DMS 273 (cell line): ENCODE measurements around the gene SLC16A4.
"Not testable (repeated sequence)": the region's sequence is repeated elsewhere in the genome, so short reads cannot be mapped to it uniquely, and the experiment has no call there.

Experiments used
- DNase-seq: peaks from one replicate; lab custom pipeline; 2025; ENCODE audit not compliant: unreplicated experiment; lab: John Stamatoyannopoulos, UW

Gene SLC16A4

DNA sequence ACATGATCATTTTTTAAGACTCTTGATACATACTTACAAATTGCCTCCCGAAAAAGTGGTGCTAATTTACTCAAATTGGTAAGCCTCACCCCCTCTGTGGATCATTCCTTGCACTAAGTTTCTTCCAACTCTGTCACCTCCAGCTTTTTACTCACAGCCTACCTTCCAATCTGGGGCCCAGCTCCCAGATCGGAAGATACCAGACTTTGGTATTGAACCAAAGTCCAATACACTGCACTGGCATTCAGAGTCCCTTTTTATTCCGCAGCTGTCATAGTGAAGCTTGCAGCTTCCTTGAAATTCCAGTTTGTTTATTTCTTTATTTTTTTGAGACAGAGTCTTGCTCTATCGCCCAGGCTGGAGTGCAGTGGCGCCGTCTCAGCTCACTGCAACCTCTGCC, 18.5 kb upstream of the SLC16A4 start:
- no peak for DNase-seq

- DNase-seq = no peak
Measured at GRCh38 chr1:110408488-110408887, 17.7 kb upstream of the SLC16A4 start.

DNA sequence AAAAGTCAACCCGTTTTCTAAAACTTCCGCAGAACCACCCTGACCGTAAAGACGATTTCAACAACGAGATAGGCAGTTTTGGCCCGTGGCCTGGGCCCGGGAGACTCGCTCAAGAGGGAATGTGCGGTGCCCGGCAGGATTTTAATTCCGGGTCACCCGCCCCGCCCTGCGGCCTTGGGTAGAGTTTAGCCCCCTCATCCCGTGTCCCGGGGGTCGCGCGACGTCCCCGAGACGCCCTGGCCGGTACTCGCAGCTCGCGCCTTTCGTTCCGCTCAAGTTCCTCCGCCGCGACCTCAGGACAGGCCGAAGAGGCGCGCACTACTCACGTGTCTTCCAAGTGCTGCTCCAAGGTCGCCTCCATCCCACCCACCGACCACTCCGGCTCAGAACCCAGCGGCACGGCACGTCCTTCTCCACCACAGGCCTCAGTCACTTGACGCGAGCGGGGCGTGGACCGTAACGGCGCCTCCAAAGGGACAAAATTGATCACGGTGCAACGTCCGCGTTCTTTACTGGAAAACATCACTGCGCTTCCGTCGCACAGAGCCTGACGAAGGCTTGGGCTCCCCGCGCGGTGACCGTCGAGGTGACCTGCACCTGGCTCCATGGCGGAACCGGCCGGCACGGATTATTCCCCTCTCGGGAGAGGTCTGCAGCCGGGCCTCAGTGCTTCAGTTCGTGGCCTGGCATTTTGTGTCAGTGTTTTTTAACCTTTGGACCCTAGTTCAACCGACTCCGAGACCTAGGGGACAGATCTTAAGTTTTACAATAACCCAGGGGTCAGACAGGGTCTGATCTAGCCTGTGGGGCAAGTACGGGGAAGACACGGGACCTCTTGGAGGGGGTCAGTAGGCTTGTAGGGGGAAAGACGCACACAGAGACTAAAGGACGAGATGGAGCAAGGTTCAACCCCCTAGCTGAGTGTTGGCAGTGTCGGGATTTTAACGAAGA, 16.7 kb upstream of the SLC16A4 start, which contains the start of gene LAMTOR5:
LAMTOR5 (minus strand) TSS at position 435 of the 951 bp plus-strand sequence; CDS start at position 361, 74 bp downstream.
- DNase-seq = peak; percentile 93

DNA sequence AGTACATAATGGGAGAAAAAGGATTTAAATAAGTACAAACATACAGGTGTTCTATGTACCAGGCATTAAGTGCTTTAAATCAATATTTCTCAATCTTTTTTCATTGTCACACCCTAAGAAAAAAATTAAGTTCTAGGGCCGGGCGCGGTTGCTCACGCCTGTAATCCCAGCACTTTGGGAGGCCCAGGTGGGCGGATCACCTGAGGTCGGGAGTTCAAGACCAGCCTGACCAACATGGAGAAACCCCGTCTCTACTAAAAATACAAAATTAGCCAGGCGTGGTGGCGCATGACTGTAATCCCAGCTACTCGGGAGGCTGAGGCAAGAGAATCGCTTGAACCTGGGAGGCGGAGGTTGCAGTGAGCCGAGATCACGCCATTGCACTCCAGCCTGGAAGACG, 15.6 kb upstream of the SLC16A4 start:
- DNase-seq = not testable (repeated sequence)

DNA sequence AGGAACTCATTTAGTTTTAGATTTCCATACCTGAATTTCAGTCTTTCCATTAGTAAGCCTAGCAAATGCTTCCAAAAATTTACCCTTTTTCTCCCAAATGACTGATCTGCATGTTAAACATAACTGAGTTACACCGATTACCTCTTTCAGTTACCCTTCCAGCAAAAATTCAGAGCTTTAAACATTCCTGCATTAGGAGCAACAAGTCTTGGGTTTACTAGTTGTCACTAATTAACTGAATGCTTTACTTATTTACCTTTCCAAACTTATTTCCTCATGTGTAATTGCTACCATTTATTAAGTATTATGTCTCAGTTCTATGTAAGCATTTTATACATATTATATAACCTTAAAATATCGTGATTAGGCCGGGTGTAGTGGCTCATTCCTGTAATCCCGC, 13.6 kb upstream of the SLC16A4 start:
- DNase-seq = no peak

GRCh38 chr1:110403805-110404204, 13.0 kb upstream of the SLC16A4 start:
- no peak for DNase-seq

GRCh38 chr1:110396259-110396958, 5.6 kb upstream of the SLC16A4 start:
- not testable (repeated sequence) for DNase-seq

DNA sequence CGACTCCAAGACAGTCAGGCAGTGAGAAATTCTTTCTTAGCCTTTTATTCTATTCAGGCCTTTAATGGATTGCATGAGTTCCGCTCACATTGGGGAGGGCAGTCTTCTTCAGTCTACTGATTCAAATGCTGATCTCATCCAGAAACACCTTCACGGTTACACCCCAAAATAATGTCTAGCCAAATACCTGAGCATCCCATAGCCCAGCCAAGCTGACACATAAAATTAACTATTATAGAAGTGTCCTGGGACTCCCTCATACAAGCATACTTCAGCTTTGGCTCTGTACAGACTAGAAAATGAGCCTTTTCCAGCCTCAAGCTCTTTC, 3.6 kb upstream of the SLC16A4 start:
- no peak for DNase-seq

DNA sequence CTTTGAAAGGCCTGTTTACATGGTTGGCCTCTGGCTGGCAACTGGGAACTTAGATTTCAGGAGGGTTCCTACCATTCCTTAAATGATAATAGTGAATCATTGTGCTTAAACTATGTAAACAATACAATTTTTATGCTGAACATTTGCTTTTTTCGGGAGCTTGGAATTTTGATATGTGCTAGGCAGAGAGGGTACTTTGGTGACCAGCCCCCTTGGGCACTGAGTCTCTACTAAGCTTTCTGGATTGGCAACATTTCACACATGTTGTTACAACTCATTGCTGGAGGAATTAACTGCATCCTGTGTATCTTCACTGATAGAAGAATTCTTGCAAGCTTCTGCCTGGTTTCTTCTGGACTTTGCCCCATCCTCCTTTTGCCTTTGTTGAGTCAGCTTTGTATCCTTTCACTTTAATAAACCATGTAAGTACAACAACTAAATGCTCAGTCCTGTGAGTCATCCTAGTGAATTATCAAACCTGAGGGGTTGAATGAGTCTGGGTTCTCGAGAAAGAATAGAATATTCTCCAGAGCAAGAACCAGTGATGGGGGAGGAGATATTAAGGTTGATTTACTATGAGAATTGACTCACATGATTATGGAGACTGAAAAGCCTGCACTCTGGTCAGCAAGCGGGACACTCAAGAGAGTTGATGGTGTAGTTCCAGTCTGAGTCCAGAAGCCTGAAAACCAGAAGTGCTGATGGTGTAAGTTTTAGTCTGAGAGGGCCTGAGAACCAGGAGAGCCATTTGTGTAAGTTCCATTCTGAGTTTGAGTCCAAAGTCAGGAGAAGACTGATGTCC, 3.1 kb upstream of the SLC16A4 start:
- no peak for DNase-seq

GRCh38 chr1:110393286-110393685, 2.5 kb upstream of the SLC16A4 start:
- DNase-seq = no peak

DNA sequence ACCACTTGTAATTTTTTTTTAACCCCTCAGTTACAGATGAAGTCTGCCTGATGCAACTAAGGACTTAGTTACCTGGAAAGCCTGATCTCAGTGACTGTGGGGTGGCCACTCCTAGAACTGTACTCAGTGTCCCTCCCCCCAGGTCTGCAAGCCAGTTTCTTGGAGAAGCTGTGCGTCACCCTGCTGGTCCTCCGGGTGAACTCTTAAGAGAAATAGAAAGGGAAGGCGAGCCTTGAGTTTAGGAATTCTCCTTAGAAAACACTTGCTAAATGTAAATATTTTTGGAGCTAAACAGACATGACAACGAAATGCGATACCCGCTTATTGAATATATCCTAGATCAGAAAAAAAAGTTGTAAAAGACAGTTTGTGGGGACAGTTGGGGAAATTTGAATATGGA, 730 bp downstream of the SLC16A4 start:
- DNase-seq = peak; percentile 67

DNA sequence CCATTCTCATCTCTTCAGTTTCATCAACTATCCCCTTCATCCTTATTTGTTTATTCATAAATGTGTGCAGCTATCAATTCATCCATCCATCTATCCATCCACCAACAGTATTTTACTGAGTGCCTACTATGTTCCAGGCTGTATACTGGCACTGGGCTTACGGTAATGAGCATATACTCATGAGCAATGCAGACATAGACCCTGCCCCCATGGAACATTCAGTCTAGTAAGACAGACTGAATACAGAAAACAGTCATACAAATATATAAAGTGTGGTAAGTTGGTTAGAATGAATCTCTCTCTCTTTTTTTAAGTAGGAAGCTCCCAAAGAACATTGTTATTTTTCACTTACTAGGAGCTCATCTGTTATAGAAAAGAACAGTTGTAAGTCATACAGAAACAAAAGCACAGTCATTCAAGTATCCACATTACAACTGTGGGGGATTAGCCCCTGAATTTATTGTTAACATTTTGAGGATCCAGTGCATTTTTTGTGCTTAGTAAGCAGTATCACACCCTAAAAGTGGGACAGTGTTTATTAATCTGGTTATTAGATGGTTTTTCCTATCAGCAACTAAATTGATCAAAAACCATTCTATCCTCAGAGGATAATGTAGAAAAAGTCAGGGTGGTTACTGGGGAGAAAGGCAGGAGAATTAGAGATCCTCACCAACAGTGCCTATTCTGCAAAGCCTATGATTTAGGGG, 3.6 kb downstream of the SLC16A4 start:
- DNase-seq = no peak

DNA sequence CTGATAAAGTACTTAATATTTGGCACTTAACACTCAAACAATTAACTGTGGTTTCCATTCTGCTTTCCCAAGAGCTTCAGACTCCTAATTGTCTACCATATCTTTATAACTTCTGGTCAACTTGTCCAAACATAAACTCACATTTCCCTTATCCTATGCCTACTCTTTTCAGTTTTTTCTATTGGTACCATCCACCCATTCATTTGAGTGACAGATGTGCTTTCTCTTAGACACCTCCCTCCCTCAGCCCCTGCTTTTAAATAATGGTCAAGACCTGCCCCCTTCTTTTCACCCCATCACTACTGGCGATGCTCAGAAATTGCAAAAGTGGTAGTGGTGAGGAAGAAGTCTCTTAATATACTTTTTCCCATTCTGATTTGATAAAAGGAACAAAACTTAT, 5.5 kb downstream of the SLC16A4 start:
- DNase-seq = no peak

DNA sequence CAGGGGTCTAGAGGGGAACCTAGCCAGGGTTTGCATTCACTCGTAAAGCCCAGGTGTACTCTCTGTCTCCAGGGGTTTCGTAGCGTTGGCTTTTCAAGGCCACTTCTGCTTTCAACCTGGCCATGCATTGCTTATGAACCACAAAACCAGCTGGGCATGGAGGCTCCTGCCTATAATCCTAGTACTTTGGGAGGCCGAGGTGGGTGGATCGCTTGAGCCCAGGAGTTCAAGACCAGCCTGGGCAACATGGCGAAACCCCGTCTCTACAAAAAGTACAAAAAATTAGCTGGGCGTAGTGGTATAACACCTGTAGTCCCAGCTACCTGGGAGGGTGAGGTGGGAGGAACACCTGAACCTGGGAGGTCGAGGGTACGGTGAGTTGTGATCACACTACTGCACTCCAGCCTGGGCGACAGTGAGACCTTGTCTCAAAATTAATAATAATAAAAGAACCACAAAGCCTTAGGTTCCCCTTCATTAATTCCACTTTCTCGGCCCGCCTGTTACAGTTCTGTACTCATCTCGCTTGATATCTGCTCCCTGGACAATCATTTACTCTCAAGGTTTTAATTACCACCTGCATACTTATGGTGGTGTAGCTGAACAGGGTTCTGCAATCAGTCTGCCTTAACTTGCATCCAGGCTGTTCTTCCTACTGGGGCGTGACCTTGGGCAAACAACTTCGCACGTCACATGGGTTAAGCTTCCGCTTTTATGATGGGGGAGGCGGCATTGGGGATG, 6.1 kb downstream of the SLC16A4 start:
- no peak for DNase-seq

DNA sequence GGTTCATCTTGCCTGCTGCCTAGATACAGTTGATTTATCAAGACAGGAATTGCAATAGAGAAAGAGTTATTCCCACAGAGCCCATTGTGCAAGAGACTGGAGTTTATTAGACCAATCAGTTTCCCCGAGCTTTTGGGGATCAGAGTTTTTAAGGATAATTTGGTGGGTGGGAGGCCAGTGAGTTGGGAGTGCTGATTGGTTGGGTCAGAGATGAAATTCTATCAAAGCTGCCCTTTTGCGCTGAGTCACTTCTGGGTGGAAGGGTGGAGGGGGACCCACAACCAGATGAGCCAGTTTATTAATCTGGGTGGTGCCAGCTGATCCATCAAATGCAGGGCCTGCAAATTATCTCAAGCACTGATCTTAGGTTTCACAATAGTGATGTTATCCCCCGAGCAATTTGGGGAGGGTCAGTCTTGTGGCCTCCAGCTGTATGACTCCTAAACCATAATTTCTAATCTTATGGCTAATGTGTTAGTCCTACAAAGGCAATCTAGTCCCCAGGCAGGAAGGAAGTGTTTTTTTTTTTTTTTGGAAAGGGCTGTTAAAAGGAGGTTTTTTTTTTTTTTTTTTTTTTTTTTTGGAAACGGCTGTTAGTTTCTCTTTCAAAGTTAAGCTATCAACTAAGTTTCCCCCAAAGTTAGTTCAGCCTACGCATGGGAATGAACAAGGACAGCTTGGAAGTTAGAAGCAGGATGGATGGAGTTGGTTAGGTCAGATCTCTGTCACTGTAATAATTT, 7.4 kb downstream of the SLC16A4 start:
- DNase-seq = no peak

DNA sequence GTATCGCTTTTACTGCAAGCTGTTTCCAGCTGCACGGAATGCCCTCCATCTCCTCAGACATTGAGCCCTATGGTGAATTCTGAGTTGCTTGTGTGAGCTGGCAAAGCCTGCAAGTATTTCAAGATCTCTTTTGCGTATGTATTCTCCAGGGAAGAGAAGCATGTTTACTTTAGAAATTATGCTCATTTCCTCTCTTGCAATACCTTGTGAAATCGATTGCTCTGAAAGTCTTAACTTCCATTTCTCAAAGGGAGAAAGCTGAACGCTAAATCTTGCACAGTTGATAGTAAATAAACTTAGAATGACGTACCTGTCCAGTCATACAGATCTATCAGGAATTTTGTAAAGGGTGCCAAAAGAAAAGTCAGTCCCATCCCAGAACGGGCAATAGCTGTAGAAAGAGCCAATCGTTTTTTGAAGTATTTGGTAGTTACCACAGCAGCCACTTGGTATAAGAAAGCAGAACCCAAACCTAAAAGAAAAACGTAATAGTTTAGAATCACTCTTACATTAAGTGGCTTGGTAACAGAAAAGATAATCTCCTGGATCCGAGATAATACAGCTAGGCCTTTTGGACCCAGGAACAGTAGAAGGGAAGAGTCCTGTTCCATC, 10.0 kb downstream of the SLC16A4 start:
- no peak for DNase-seq

DNA sequence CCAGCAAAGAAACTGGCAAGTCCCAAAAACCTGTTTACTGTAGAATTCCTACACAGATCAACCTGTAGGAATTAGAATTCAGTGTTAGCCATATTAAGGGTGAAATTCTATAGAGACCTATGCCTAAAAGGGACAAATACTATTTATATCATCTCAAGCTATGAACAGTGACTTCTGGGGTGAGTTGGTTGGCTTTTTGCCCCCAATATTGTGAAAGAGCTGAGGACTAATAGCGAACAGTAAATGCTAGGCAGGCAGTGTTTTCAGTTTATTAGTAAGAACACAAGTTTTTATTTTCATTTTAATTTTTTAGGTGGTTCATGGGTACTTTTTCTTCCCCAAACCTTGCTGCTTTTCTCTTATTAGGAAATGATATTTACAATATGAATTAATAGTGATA, 15.3 kb downstream of the SLC16A4 start:
- DNase-seq = no peak

DNA sequence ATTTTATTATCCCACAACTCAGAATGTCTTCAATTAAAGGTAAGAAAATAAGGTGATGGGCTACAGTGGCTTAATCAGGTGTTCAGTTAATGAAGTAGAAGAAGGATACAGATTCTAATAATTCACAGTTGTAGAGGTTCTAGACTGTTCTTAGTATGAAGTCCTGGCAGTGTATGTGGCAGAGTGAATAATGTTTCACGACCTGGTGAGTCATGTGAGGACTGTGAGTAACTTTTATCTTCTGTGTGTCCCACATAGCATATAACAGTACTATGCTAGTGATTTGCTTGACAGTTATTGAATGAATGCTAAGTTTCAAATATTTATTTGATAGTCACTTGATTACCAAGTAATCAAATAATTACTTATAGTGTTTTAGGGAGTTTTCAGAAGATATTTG, 20.0 kb downstream of the SLC16A4 start:
- no peak for DNase-seq

DNA sequence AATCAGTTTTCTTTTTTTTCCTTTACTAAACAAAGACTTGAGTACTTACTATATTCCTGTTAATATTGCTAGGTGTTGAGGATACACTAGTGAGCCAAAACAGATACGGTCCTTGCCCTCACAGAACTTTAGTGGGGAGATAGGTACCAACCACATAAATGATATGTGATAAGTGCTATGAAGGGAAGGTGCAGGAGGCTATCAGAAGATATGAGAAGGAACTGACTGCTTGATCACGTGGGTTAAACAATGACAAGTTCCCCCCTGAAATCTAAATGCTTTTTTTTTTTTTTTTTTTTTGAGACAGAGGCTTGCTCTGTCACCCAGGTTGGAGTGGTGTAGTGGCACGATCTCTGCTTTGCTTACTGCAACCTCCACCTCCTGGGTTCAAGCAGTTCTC, 26.6 kb downstream of the SLC16A4 start:
- DNase-seq = no peak
